IMR-90 (cell line): ENCODE data around the gene HTT-AS.

ENCODE experiments used
- POLR2A ChIP-seq: IDR thresholded peaks from 2 replicates; pipeline ENCODE4 v1.6.1; 2012; ENCODE audit warnings: mild to moderate bottlenecking, low read depth, low read length
- RAD21 ChIP-seq: IDR thresholded peaks from 2 replicates; pipeline ENCODE4 v1.6.1; 2012; ENCODE audit warnings: low read length, improper control_type of control experiment
- TF ChIP-seq, protein P1 (sequence below): conservative IDR thresholded peaks from 2 replicates; pipeline ENCODE4 v1.5.1; 2012; ENCODE audit warnings: mild to moderate bottlenecking, low read depth, low read length, improper control_type of control experiment
- TF ChIP-seq, protein P2 (sequence below): fragments of 150-350 bp; IDR thresholded peaks from 2 replicates; pipeline ENCODE4 v1.6.1; 2017; ENCODE audit warnings: mild to moderate bottlenecking, antibody characterized with exemption, low read length, low read depth

DNA sequence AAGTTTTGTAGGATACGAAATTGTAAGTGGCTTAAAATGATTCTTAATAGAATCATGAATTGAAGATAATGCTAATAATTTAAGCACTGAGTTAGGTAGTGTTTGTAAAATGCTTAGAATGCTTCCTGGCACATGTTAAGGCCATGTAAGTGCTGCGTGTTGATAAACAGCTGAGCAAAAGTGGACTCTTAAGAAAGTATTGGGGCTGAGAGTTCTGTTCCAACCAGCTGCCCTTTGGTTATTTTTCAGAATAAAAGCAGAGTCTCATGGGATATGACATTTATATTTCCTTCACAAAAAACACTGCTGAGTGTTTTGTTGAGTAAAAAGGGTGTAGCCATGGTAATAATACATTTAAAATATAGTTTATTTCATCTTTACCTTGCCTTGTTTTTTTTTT, 42.6 kb upstream of the HTT-AS start:
- TF ChIP-seq, protein P1, sequence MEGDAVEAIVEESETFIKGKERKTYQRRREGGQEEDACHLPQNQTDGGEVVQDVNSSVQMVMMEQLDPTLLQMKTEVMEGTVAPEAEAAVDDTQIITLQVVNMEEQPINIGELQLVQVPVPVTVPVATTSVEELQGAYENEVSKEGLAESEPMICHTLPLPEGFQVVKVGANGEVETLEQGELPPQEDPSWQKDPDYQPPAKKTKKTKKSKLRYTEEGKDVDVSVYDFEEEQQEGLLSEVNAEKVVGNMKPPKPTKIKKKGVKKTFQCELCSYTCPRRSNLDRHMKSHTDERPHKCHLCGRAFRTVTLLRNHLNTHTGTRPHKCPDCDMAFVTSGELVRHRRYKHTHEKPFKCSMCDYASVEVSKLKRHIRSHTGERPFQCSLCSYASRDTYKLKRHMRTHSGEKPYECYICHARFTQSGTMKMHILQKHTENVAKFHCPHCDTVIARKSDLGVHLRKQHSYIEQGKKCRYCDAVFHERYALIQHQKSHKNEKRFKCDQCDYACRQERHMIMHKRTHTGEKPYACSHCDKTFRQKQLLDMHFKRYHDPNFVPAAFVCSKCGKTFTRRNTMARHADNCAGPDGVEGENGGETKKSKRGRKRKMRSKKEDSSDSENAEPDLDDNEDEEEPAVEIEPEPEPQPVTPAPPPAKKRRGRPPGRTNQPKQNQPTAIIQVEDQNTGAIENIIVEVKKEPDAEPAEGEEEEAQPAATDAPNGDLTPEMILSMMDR: no peak
- TF ChIP-seq, protein P2, sequence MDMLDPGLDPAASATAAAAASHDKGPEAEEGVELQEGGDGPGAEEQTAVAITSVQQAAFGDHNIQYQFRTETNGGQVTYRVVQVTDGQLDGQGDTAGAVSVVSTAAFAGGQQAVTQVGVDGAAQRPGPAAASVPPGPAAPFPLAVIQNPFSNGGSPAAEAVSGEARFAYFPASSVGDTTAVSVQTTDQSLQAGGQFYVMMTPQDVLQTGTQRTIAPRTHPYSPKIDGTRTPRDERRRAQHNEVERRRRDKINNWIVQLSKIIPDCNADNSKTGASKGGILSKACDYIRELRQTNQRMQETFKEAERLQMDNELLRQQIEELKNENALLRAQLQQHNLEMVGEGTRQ: no peak
- TF ChIP-seq POLR2A (no peak), RAD21 (no peak)
